Mesenteric fat pad (tissue), 1 donor: ENCODE results near the gene THBS4. TPM values are rescaled to one million over a fixed set of nuclear protein-coding genes. Genes with fewer than 3 reads are reported as not detected.
"Not testable (repeated sequence)": the region's sequence is repeated elsewhere in the genome, so short reads cannot be mapped to it uniquely, and the experiment has no call there.

ENCODE experiments used
- DNase-seq: peaks from one replicate; pipeline ENCODE4 v3.0.0-alpha.2; 2020; ENCODE audit warnings: low spot score
- total RNA-seq: library from RNA; stranded (reverse); fragmentation: NEBNext Ultra II Directional; extraction: Animal tissue kit (Norgen Biotek cat#: 25700); gene quantifications from one replicate; pipeline ENCODE4 v1.2.1, GENCODE V29; 2021
- donor health status: DM: yes; HTN: yes; CAD: no.

The THBS4 gene
- total RNA-seq, 1 donor from 2014 or later, result 61.5 TPM

DNA sequence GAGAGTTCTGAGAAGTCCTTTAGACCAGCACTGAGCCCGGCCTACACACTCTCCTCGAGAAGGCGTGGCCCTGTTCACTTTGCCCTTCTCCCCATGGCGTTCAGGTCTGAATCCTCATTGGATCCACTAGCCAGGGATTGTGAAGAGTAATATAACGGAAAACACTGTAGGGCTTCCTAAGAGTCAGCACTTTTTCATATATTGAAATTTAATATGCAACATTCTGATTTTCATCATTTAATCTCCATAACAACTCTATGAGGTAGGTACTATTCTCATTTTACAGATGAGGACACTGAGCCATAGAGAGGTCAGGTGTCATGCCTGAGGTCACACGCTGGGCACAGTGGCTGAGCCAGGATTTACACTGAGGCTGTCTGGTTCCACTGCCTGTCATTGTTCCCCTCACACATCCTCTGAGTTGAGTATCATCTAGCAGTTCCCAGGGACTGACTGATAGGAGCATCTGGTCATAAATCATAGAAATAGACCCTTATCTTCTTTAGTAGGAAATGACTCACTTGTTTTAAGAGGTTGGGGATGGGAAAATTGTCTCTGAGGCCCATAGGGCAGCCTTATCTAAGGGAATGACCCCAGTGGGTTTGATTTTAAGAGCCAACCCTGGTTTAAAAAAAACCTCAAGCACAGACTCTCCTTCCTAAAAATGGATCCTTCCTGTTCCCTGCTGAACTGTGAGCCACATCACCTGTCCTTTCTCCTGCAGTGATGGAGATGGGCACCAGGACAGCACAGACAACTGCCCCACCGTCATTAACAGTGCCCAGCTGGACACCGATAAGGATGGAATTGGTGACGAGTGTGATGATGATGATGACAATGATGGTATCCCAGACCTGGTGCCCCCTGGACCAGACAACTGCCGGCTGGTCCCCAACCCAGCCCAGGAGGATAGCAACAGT is 41.2 kb downstream of the THBS4 start:
- DNase-seq, result no peak

DNA sequence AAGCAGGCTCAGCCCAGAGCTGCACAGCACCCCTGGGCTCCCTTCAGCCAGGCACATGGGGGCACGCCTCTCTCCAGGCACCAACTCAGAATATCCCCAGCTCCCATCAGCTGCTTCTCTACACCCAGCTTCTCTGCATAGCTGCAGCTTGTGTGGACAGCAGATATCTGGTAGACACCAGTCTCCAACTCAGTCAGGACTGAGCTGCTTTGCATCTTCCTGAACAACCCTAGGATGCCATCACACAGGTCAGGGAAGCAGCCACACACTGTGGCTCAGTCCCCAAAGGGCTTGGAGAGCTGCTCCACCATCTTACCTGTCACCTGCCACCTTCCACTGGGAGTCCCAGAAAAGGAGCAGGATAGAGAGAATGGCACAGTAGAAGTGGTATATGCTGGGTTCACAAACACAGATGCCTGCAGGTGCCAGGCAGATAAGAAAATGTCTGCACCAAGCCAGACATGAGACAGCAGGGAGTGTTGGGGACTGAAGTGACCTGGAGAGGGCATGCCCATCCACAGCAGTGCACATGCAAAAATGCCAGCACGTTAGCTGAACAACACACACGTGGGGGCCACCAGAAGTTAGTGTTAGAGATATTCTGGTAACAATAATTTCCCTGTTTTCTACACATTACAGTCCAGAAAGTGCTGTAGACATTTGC is 42.0 kb downstream of the THBS4 start:
- no peak for DNase-seq

DNA sequence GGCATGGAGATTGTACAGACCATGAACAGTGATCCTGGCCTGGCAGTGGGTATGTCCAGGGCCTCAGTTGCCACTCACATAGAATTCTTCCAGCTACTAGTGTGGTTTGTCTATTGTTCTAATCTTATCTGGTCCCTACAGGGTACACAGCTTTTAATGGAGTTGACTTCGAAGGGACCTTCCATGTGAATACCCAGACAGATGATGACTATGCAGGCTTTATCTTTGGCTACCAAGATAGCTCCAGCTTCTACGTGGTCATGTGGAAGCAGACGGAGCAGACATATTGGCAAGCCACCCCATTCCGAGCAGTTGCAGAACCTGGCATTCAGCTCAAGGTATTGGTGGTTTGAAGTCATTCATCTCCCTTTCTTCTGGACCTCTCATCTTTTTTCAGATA is 43.8 kb downstream of the THBS4 start:
- no peak for DNase-seq

DNA sequence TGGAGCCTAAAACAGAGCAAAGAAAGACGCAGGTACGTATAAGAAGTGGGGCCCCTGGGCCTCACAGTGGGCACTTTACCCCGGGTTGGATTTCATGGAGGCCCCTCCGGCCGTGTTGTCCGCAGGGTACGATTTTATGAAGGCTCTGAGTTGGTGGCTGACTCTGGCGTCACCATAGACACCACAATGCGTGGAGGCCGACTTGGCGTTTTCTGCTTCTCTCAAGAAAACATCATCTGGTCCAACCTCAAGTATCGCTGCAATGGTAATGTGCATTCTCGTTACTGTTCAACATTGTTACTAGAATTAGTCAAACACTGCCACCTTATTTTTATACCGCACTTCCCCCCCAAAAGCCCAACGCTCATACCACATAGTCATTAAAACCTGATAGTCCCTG is 47.1 kb downstream of the THBS4 start:
- DNase-seq, result no peak

DNA sequence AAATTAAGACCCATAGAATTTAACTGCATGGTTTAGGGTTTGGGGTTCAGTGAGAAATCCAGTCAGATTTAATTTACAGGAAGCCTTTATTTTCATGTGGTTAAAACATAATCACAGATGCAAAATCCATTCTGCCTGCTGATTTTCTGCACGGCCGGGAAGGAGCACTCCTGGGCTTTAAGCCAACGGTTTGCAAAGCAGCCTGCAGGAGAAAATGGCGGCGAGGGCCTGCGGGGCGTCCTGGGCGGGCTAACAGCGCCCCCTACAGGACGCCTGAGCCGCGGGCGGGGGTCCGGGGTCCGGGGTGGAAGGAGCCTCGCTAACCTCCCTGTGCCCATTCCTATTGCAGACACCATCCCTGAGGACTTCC is 47.6 kb downstream of the THBS4 start:
- DNase-seq, result no peak

DNA sequence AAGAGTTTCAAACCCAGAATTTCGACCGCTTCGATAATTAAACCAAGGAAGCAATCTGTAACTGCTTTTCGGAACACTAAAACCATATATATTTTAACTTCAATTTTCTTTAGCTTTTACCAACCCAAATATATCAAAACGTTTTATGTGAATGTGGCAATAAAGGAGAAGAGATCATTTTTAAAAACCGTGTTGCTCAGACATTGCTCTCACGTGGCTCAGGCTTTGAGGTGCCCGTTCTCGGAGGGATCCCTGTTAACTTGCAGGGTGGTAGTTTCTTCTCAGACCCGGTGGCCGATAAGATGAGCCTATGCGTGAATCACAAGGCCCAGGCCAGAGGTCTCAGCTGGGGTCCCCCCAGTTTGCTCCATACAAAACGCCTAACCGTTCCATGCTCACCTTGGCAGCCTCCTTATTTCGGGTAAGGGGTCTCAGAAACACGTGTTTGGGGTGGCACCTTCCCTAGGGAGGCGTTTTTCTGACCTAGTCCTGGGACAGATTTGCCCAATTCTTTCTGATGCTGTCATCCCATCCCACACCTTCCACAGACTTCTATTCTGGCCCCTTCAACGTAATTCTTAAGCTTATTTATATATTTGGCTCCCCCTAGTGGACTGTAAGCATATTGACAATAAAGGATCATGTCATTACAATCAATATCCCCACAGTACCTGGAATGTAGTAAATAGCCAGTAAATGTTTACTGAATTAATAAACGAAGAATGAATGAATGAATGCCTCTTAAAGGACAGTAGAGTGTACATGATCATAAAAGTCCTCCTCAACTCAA is 48.1 kb downstream of the THBS4 start:
- DNase-seq, result no peak

DNA sequence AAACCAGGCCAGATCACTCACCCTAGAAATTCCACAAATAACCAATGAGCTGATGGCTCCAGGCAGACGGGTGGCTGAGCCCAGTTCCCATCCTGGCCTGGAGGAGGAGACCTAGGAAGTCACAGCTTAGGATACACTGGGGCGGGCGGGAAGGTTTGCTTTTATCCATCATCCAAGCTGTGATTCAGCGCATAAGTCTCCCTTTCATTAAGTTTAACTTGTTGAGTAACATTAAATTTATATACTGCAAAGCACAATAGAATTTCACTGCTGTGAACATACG is 55.7 kb downstream of the THBS4 start:
- DNase-seq, result no peak

DNA sequence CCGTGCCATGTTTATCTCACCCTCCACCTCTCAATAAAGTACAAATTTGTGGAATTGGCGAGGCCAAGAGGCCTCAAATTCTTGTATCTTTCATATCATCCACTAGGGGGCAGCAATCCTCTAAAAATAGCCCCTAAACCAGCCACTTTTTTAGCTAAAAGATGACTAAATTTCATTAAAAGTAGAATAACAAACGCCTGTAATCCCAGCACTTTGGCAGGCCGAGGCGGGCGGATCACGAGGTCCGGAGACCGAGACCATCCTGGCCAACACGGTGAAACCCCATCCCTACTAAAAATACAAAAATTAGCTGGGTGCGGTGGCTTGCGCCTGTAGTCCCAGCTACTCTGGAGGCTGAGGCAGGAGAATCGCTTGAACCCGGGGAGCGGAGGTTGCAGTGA is 56.6 kb downstream of the THBS4 start:
- DNase-seq, result not testable (repeated sequence)

DNA sequence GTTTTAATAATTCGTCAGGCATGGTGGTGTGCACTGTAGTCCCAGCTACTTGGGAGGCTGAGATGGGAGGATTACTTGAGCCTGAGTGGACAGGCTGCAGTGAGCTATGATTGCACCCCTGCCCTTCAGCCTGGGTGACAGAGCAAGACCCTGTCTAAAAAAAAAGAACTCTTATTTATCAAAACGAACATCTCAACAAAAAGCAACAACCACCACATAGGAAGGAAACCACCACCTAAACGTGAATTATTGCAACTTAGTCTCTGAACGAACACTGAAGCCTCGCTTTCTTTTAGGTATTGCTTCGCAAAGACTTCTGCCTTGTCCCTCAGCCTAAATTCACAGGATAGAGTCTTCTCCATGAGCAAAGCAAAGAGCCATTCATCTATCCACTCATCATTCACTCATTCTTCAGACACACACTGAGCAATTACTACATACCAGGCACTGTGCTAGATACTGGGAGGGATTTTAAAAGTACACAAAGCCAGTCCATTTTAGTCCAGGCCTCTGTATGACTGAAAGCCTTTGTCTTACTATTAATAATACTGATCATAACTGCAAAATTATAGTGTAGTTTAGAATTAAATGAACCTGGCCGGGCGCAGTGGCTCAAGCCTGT is 57.4 kb downstream of the THBS4 start:
- DNase-seq, result no peak

DNA sequence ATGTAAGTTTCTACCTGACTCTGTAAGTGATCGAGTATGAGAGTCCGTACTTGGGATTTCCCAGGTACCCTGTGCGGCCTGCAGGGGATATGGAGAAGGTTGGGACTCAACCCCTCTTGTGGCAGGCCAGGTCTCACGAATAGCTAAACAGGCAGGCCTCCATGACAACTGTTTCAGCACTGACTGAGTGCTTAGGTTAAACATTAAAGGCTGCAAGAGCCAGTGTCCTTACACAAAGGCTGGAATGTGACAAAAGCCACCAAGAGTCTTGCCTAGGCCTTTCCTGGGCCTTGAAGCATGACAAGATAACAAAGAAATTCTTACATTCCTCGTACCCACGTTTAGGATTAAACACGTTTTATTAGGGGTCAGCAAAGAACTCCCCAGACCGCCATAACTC is 58.6 kb downstream of the THBS4 start:
- no peak for DNase-seq

DNA sequence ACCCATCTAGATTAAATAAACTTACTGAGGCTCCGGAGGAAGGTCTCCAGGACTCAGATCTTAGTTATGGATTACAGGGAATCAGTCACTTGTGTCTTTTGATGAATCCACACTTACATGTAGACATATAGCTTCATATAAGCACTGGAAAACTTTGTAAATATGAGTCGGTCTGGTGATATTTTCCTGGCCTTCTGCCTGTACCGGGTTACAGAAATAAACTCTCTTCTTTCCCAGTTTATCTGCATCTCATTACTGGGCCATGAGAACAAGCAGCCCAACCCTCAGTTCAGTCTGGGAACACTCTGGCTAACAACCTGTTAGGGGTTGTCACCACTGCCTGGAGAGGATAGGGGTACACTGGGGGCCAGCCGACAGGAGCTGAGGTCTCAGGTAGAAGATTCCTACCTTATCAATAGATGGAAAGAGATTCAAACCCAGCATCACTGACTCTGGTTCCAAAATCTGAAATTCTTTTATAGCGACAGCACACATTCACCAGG is 59.1 kb downstream of the THBS4 start:
- DNase-seq, result no peak

DNA sequence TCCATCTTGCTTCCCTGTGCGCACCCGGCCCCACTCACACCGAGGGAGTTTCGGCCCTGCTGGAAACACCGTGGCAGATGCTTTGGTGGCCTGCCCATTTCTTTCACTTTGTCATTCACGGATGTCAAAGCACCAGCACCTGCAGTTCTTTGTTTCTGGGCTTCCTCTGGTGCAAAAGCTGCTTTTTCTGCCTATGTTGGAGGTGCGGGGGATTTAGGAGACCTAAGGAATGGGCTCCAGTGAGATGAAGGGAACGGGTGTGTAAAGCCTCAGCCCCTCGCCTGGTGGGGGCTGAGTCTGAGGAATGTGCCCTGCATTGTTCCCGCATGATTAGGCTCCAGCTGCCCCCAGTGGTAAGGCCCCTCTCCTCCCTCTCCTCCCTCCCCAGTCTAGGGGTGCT is 62.3 kb downstream of the THBS4 start:
- no peak for DNase-seq

DNA sequence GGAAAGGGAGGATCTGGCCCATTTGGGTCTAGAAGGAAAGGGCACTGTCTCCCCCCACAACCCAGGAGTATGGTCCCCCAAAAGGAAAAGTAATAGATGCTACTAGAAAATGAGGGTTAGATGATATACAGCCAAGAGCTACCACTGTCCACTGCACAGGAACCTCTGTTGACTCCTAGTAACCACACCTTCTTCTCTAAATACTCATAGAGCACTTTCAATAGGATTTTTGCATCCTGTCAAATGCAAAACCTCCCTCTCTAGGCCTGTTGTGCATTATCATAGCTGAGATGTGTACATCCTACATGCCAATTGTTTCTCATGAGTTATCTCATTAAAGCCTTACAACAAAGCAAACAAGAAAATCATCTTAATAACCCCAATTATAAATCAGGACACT is 66.8 kb downstream of the THBS4 start:
- no peak for DNase-seq

DNA sequence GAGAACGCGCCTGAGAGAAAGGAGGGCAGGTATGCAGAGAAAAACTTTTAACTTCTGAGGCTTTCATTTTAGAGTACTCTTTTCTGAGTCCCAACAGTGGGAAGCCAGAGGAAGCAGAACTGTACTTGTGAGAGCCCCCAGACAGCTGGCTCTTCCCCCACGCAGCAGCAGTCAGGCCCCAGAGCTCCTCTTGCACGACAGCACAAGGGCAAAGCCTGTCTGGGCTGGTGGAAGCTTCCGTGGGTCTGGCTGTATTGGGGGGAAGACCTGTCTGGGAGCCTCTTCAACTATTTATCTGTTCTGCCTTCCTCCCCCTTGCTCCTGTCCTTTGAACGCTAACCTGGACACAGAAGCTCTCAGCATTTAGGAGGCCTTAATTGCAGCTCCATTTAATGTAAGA is 68.2 kb downstream of the THBS4 start:
- DNase-seq, result no peak

DNA sequence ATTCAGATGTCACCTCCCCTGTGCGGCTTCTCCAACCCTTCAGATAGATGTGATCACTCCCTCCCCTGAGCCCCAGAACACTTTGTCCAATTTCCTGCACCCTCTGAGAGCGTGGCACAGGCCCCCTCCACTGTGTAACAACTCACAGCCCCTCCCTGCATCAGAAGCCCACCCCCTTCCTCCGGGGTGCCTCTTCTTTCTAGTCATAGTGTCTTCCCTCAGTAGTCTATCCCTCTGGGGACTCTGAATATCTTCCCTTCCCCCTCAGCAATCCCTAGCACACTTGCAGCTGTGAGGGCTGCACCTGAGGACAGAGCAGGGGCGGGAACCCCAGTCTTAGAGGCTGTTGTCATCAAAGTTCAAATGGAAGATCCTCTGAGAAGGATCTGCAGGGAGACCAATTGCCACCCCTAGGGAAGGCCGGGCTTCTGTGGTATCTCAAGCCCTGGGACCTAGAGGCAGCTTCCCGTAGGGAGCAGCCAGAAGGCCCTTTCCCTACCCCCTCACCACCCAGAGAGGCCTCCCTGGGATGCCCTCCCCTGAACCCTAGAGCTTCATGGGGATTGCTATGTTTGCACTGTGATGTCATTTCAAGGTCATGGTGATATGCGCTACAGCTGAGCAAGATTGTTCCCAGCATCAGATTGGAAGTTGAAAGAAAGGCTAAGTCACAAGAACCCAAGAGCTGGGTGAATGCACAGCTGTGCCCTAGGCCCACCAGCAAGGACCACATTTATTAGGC is 70.7 kb downstream of the THBS4 start:
- no peak for DNase-seq

DNA sequence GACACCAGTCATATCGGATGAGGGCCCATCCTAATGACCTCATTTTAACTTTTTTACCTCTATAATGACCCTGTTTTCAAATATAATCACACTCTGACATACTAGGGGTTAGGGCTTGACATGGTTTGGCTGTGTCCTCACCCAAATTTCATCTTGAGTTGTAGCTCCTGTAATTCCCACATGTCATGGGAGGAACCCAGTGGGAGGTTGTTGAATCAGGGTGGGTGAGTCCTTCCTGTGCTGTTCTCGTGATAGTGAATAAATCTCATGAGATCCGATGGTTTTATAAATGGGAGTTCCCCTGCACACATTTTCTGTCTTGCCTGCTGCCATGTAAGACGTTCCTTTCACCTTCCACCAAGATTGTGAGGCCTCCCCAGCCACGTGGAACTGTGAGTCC is 71.8 kb downstream of the THBS4 start:
- DNase-seq, result no peak

DNA sequence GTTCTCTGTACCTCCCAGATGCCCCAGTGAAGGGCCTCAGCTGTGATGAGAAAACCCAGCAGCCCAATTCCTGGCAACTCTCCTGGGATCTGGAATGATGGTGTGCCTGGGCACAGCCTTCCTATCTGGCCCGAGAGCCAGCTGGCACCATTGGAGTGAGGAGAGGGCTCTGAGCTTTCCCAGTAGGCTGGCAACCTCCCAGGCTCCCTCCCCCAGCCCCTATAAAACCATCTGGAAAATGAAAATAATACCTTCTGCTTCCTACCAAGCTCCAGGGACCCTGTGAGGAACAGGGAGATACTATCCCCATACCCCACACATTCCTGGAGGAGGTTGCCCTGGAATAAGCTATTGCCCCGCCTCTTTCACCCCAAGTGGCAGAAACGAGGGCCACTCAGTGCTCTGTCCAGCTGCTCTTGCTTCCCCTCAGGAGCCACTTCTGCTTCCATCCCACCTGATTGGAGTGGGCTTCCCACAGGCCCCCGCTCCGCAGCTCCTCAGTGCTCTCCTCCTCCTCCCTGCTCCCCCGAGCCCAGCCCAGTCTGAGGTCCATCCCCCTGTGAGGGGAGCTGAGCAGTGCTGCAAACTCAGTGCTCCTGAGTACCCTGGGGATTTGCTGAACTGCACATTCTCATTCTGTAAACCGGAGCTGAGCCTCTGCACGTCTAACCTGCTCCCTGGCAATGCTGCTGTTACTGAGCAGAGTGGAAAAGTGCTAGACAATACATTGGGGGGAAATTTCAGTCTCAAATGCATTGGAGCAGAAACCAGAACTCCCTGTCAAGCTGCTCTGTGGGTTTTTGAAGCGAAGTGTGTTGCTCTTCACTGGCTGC is 74.7 kb downstream of the THBS4 start:
- no peak for DNase-seq

DNA sequence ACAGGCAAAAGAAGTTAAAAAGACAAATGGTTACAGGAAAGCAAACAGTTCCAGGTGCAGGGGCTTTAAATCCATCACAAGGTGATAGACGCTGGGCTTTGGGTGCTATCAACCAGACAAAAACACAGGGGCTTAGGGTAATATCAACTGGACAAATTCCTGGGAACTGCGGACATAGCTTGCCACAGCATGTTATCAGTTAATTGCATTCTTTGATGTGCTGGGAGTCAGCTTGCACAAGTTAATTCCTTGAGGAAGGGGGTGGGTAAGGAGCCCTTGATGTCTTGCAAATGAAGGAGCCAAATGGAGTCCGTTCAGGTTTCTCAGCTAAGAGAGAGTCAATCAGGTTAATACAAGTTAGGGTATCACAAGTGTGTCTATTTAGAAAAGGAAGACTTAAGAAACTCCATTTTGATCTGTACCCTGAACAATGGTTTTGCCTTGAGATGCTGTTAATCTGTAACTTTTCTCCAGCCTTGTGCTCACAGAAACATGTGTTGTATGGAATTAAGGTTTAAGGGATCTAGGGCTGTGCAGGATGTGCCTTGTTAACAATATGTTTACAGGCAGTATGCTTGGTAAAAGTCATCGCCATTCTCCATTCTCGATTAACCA is 76.3 kb downstream of the THBS4 start:
- not testable (repeated sequence) for DNase-seq

DNA sequence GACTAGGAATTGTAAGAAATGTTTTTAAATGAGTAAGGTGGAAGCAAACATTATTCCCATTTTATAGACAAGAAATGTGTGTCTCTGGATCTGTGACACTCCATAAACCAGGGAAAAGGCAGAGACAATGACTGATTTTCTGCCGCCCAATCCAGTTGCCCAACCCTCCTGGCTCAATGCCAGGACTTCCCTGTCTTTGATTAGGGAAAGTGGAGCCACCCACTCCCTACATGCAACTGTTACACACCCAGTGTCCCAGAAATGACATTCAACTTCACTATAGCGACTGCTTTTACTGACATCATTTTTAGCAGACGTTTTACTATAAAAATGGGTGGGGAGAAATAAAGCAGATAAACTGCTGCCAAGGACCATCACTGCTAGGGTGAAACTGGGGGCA is 79.7 kb downstream of the THBS4 start:
- no peak for DNase-seq

DNA sequence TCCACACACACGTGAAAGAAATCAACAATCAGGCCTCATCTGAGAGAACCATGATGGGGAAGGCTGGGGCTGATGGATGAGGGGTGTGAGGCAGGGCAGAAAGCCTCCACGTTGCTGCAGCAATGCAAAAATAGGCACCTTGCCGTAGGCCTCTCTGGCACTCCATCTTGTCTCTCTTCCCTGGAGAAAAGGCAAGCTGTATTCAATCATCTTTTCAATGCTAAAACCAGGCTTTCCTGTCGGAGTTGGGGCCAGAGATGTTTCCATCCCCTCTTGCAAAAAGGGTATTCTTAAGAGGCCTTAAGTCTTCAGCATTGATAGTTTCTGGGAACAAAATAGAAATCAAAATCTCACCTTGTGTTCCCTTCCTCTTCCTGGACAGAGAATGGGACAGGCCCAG is 80.9 kb downstream of the THBS4 start:
- DNase-seq, result no peak
